ENCODE data around the gene TNFRSF14.
A peak's percentile ranks its signal among the peaks of the same experiment; 100 is the strongest.

Gene TNFRSF14

GRCh38 chr1:2523191-2523890 lies 32.8 kb upstream of the TNFRSF14 start:
- DNase-seq (ENCODE audit: low read depth): no peak

DNA sequence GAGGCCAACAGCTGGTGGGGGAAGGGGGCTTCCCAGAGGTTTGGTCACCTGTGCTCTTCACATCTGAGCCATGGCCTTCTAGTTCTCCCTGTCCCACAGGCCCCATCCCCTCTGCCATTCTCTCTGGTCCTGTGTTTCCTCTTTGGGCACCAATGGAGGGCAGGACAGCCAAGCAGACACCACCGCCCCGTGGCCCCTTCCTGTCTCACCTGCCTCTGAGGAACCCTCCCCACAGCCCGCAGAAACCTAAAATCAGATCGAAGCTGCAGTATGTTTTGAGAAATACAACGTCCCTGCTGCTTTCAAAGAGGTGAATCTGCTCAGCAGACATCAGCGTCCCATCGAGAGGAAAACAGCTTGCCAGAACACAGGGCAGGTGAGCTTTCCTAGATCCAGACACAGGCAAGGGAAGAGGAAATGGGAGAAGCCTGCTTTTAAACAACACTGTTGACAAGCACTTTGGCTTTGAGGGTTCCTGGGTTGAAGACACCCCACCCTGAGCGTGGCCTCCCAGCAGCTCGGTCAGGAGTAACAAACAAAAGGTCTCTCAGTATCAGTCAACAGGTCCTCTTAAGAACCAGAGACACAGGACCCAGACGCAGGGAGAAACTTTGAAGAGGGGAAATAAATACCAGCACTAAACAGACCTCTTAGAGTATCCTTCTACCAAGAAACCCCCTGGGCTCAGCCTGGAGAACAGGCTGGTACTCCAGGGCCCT lies 32.1 kb upstream of the TNFRSF14 start:
- no peak for DNase-seq (ENCODE audit: low read depth)

- DNase-seq (ENCODE audit: low read depth): no peak
These were observed 30.6 kb upstream of the TNFRSF14 start for GRCh38 chr1:2525572-2525919.

- DNase-seq (ENCODE audit: low read depth): peak; percentile 84
These were observed 30.0 kb upstream of the TNFRSF14 start, which contains the start of gene PANK4 for GRCh38 chr1:2525920-2526823. PANK4 (minus strand) TSS chr1:2526596; CDS start chr1:2526587, 9 bp downstream.

DNA sequence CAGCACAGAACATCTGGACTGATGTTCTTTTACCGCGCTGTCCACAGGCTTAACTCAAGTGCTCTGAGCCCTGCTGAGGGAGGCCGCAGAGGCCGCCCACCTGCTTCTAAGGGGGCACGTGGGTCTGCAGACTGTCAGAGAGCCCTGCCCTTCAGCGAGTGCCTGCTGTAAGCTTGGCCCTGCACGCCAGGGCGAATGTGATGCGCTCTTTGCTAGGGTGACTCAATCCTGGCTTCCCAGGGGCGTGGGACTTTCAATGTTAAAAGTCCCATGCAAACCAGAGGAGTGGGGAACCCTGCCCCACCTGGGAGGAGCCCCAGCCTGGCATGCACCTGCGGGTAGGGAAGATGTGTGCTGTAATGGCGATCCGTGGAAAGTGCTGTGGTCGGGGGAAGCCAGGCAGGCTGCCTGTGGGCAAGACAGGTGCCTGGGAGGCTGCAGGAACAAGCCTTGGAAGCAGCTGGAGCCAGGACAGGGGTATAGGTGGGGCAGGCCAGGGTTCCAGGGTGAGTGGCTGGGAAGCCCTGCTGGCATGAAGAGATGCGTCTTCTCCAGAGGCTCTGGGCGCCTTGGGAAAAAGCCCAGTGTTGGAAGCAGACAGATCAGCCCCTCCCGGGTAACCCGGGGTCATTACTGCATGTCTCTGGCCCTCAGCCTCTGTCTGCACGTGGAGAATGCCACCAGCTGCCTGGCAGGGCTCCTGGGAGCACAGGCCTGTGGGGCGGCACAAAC lies 29.2 kb upstream of the TNFRSF14 start:
- peak; percentile 50 for DNase-seq (ENCODE audit: low read depth)

GRCh38 chr1:2527556-2527860 lies 28.7 kb upstream of the TNFRSF14 start:
- DNase-seq (ENCODE audit: low read depth): no peak

- DNase-seq (ENCODE audit: low read depth): no peak
These were observed 28.2 kb upstream of the TNFRSF14 start for GRCh38 chr1:2528016-2528415.

DNA sequence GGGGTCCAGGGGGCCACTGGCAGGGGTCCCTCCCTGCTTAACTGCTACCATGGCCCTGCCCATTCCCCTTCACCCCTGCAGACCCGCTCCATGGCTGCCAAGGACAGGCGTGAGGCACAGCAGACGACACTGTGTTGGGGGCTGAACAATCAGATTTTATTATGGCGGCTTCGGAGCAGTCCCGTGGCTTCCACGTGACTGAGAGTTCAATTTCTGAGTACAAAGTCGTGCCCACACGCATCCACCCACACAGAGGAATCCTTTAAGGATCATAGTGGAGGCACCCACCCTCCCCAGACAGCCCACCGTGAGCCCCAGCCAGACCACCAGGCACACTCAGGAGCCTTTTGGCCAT lies 27.6 kb upstream of the TNFRSF14 start:
- no peak for DNase-seq (ENCODE audit: low read depth)

- no peak for DNase-seq (ENCODE audit: low read depth)
These were observed 27.0 kb upstream of the TNFRSF14 start for GRCh38 chr1:2528966-2529783.

DNA sequence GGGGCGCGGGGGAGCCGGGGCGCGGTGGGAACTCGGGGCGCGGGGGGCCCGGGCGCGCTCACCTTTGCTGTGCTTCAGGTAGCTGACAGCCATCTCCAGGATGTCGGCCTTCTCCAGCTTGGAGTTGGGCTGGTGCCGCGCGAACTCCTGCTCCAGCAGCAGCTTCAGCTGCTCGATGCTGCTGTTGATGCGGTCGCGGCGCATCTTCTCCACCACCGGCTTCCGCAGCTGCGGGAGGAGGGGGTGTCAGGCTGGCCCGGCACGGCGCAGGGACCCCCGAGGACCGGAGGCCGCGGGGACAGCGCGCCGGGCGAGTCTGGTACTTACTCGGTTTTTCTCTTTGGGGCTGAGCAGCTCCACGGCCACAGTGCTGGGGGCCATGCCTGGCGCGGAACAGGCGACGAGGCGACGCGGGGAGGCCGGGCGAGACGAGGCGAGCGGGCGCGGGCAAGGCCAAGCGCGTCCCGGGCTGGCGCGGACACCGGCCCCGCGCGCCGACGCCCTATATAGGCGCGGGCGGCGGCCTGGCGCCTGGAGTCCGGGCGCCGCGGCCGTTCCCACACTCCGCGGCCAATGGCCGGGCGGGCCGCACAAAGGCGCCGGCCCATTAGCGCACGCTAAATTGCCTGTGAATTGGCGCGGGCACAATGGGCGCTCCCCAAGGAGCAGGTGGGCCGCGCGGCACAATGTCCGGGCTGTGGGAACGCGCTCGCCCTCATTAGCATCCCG lies 26.2 kb upstream of the TNFRSF14 start, which contains the start of gene HES5:
Gene HES5 (minus strand): TSS at position 480 of the 729 bp plus-strand sequence. CDS start 99 bp downstream, at position 381.
- DNase-seq (ENCODE audit: low read depth): no peak

DNA sequence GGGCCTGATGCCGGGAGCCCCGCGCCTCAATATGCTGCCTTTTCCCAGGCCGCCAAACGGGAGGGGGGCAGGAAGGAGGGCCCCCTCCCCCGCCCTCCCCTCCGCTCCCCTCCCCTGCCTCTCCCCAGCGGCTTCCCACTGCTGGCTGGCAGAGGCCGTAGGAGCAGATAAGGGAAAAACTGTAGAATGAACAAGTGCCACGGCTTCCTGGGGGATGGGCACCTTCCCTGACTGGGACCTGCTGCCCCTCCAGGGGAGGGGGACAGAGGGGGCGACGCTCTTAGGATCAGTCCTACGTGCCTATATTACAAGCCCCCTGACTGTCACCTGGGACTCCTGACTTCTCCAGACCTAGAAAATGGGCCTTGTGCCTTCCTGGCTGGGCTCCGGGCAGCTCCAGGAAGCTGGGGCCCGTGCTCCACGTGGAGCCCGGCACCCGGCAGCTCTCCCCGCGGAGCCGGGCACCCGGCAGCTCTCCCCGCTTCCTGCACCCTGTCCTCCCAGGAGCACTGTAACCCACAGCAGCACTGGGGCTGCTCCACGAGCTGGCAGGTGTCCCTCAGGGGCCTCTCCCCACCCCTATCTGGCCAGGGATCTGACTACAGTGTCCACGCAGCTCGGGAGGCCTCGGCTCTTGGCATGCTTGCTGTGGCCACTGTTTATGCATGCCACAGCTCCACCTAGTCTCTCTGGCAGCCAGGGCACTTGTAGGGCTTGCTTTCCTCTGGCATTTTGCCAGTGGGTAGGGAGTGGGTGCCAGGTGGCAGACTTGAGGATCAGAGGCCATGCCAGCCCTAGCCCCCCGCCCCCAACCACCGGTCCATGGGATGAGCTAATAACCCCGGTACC lies 25.4 kb upstream of the TNFRSF14 start:
- DNase-seq (ENCODE audit: low read depth): no peak

DNA sequence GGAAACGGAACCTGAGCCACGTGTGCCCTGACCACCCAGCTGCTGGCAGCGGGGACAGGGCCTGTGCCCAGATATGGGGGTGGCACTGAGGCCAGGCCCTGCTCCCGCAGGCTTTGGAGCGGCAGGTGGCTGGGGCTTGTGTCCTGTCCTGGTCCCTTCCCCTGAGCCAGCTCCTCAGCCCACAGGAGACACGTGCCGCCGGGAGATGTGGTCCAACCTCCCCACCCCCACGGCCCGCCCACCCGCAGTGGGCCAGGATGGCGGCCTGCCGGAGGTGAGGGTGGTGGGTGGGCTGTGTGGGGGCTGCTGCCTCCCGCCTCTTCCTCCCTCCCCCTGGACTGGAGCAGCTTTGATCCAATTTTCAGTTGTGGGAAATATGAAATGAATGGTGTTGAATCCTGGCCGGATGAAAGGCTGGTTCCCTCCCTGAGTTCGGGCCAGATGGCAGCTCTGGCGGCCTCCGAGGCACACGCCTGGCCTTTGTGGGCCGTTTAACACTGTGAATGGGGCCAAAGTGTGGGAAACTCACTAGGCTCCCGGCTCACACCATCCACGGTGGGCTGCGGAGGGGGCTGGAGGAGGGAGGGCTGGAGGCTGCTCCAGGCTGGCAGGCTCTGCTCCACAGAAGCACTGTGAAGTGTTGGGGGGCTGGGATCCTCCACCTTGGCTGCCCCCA lies 23.5 kb upstream of the TNFRSF14 start:
- DNase-seq (ENCODE audit: low read depth): no peak

DNA sequence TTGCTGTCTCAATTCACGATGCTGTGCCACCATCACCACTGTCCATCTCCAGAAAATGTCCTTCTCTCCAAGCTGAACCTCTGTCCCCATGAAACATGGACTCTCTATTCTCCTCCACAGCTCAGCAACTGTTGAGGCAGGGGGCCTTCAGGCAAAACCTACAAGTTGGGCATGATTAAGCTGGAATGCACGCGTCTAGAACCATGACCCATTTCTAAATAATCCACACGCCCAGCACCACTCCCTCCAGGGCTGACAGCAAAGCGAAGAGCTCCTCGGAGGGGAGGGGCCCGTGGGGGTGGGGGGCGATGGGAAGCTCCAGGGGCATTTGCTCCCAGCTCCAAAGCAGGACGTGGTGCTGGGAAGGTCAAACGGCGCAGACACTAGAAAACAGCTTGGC lies 22.8 kb upstream of the TNFRSF14 start:
- no peak for DNase-seq (ENCODE audit: low read depth)

DNA sequence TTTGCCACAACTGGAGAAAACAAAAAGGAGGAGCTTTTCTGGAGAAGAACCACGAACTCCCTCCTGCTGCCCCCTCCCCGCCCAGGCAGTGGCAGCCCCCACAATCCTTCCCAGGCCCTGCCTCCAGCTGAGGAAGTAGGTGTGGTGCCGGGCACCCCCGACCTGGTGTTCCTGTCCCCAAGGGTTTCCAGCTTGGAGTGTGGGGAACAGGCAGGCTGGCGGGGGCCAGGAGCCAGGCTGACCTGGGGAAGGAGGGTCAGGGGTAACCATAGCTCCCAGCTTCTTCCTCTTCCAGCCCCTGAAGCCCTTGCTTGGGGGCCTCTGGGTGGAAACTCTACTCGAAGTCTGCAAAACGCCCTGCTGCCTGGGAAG lies 21.9 kb upstream of the TNFRSF14 start:
- no peak for DNase-seq (ENCODE audit: low read depth)

- no peak for DNase-seq (ENCODE audit: low read depth)
These were observed 21.3 kb upstream of the TNFRSF14 start for GRCh38 chr1:2534687-2535441.

DNA sequence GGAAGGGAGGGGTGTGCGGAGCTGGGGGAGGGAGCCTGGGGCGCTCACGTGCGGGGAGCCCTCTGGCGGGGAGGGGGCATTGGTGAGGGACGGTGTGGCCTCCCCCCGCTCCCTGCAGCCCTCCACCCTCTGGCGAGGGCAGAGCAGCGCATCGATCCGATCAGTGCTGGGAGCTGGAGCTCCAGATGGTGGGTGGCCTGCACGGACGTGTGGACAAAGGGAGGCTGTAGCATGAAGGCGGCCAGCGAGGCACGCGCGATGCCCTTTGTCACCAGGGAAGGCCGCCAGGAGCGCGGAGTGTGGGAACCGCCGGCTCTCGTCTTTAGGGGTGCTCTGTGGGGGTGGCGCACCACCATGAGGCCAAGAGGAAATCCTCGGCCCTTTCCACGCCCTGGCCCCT lies 20.7 kb upstream of the TNFRSF14 start:
- DNase-seq (ENCODE audit: low read depth): no peak

GRCh38 chr1:2535981-2536380 lies 20.2 kb upstream of the TNFRSF14 start:
- DNase-seq (ENCODE audit: low read depth): no peak

- DNase-seq (ENCODE audit: low read depth): no peak
These were observed 18.4 kb upstream of the TNFRSF14 start for GRCh38 chr1:2537784-2538115.

GRCh38 chr1:2538376-2538775 lies 17.8 kb upstream of the TNFRSF14 start:
- DNase-seq (ENCODE audit: low read depth): no peak

All from activated T-helper 9 cell treated with anti-CD3 and anti-CD28 coated beads, Interleukin-2, amount 50 U/mL, for 16 hours (primary cell).